Keratinocyte (primary cell): Measurements from ENCODE around the gene TRAP1. TPM values are rescaled to one million over a fixed set of nuclear protein-coding genes. Genes with fewer than 3 reads are reported as not detected.

Source experiments
- DNase-seq: peaks from one replicate; pipeline ENCODE4 v3.0.0-alpha.2; 2011; ENCODE audit warnings: low read depth, missing footprints, low spot score
- FAIRE-seq: peaks from 2 replicates; lab custom pipeline; 2011; peaks lifted over from hg19 to GRCh38; lab: Jason Lieb, UNC
- H2AFZ ChIP-seq: 2 replicates; pipeline ENCODE4 v1.6.0; 2012; ENCODE audit warnings: low read length, control low read depth, inconsistent platforms; ENCODE audit not compliant: control insufficient read depth
- H3K27ac ChIP-seq: 2 replicates; pipeline ENCODE4 v1.5.1; 2011; ENCODE audit warnings: low read length; ENCODE audit not compliant: control insufficient read depth, insufficient read depth
- H3K27me3 ChIP-seq: 3 replicates; pipeline ENCODE4 v1.6.0; 2011; ENCODE audit warnings: low read length; ENCODE audit not compliant: control insufficient read depth, insufficient read depth; ENCODE audit errors: extremely low read depth
- H3K36me3 ChIP-seq, 2 experiments: 2 replicates in 1 of 2; 3 replicates in 1 of 2; pipeline ENCODE4 v1.5.1; 2011; ENCODE audit warnings: low read length in 2 of 2, mild to moderate bottlenecking in 1 of 2; ENCODE audit not compliant: control insufficient read depth in 2 of 2, insufficient read depth in 2 of 2; ENCODE audit errors: extremely low read depth in 1 of 2
- H3K4me1 ChIP-seq: 3 replicates; pipeline ENCODE4 v1.5.1; 2011; ENCODE audit warnings: low read length; ENCODE audit not compliant: control insufficient read depth, insufficient read depth; ENCODE audit errors: extremely low read depth
- H3K4me2 ChIP-seq: 3 replicates; pipeline ENCODE4 v1.6.0; 2011; ENCODE audit warnings: low read depth, low read length; ENCODE audit not compliant: control insufficient read depth, insufficient read depth; ENCODE audit errors: extremely low read depth
- H3K4me3 ChIP-seq, 3 experiments: fragments of 200-600 bp in 1 of 3; sonication (generic) in 1 of 3; 2 replicates in 2 of 3; 3 replicates in 1 of 3; pipeline ENCODE4 v1.5.1; 2011 to 2016; ENCODE audit warnings: low read length in 3 of 3, mild to moderate bottlenecking in 3 of 3, control low read depth in 2 of 3, inconsistent platforms in 1 of 3, low read depth in 1 of 3, mixed read lengths in 1 of 3, mixed run types in 1 of 3, moderate library complexity in 1 of 3; ENCODE audit not compliant: control insufficient read depth in 2 of 3, insufficient read depth in 2 of 3; ENCODE audit errors: extremely low read depth in 1 of 3
- H3K79me2 ChIP-seq: 2 replicates; pipeline ENCODE4 v1.6.0; 2012; ENCODE audit warnings: low read length; ENCODE audit not compliant: control insufficient read depth, insufficient read depth
- H3K9ac ChIP-seq: 3 replicates; pipeline ENCODE4 v1.6.0; 2011; ENCODE audit warnings: low read length; ENCODE audit not compliant: control insufficient read depth, insufficient read depth; ENCODE audit errors: extremely low read depth
- H3K9me1 ChIP-seq: 3 replicates; pipeline ENCODE4 v1.6.0; 2011; ENCODE audit warnings: low read length; ENCODE audit not compliant: control insufficient read depth, insufficient read depth; ENCODE audit errors: extremely low read depth
- H3K9me3 ChIP-seq: 2 replicates; pipeline ENCODE4 v1.5.1; 2012; ENCODE audit warnings: low read depth, low read length; ENCODE audit not compliant: control insufficient read depth
- H4K20me1 ChIP-seq: 3 replicates; pipeline ENCODE4 v1.6.0; 2011; ENCODE audit warnings: low read length; ENCODE audit not compliant: control insufficient read depth, insufficient read depth; ENCODE audit errors: extremely low read depth
- EZH2 ChIP-seq: IDR thresholded peaks from one replicate; pipeline ENCODE4 v1.6.1; 2012; ENCODE audit warnings: inconsistent platforms, mild to moderate bottlenecking, low read length, moderate library complexity
- dilution Hi-C: fragments of 300-500 bp; cut with MboI; formaldehyde crosslinking; loops from one replicate; pipeline ENCODE4 v1.7.0; 2020; ENCODE audit warnings: low sequenced_read_pairs; ENCODE audit not compliant: extremely low pct_ligation_motif_present
- polyA plus RNA-seq, 5 experiments: library from polyadenylated mRNA; depleted of rRNA in 3 of 5; stranded (reverse) in 3 of 5; stranded (forward) in 1 of 5; unstranded in 1 of 5; fragments of >200 nt; gene quantifications; 1 replicate in 1 of 5; 2 replicates in 3 of 5; 3 replicates in 1 of 5; pipeline versions ENCODE4 v1.2.1 to v1.2.3, GENCODE V29; 2011 to 2012; ENCODE audit warnings: missing spikeins in 2 of 5, low read depth in 1 of 5, low replicate concordance in 1 of 5
- TF ChIP-seq, protein P1 (sequence below), 3 experiments: IDR thresholded peaks in 1 of 3; conservative IDR thresholded peaks in 1 of 3; optimal IDR thresholded peaks in 1 of 3; 2 replicates in 2 of 3; 3 replicates in 1 of 3; pipeline versions ENCODE3 to v1.5.1; 2011; ENCODE audit warnings: low read length in 3 of 3, mild to moderate bottlenecking in 3 of 3, moderate library complexity in 2 of 3, control low read depth in 1 of 3, inconsistent platforms in 1 of 3; ENCODE audit not compliant: insufficient read depth in 2 of 3; ENCODE audit errors: extremely low read depth in 1 of 3

Gene TRAP1
- polyA plus RNA-seq, 1 donor (not counting 4 experiments of a cell fraction or from before 2014, with no cell fraction given) = 106 TPM

DNA sequence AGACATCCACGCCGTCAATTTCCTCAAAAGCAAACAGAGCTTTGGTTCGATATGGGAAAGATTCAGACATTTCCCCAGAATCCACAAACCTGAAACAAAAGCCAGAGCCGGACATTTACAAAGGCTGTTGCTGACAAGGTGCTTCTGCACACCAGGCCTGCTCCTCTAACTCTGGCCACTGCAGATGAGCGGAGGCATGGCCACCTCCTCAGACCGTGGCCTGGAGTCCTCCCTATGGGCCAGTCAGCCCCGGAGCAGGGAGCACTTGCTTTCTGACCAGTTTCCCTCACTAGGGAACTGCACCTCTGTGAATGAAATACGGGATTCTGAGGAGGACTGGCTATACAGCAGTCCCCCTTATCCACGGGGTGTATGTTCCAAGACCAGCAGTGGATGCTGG lies 22.3 kb upstream of the TRAP1 start:
- no peak overlapping the region for H3K4me2 ChIP-seq
- H3K9me1 ChIP-seq = no peaks in the 10 kb centered on the region
- no peaks in the 10 kb centered on the region for H4K20me1 ChIP-seq
- DNase-seq (no peak), FAIRE-seq (no peak)
- H3K27me3 ChIP-seq = no peaks in the 10 kb centered on the region
- no peaks in the 10 kb centered on the region for H3K4me1 ChIP-seq
- H3K9me3 ChIP-seq = no peaks in the 10 kb centered on the region
- H3K36me3 ChIP-seq = peaks cover 37 to 45% of the 10 kb centered on the region in 2 experiments
- no peak overlapping the region for H2AFZ ChIP-seq
- dilution Hi-C loops = no loop called here
- TF ChIP-seq EZH2 = no peak
- TF ChIP-seq, protein P1, sequence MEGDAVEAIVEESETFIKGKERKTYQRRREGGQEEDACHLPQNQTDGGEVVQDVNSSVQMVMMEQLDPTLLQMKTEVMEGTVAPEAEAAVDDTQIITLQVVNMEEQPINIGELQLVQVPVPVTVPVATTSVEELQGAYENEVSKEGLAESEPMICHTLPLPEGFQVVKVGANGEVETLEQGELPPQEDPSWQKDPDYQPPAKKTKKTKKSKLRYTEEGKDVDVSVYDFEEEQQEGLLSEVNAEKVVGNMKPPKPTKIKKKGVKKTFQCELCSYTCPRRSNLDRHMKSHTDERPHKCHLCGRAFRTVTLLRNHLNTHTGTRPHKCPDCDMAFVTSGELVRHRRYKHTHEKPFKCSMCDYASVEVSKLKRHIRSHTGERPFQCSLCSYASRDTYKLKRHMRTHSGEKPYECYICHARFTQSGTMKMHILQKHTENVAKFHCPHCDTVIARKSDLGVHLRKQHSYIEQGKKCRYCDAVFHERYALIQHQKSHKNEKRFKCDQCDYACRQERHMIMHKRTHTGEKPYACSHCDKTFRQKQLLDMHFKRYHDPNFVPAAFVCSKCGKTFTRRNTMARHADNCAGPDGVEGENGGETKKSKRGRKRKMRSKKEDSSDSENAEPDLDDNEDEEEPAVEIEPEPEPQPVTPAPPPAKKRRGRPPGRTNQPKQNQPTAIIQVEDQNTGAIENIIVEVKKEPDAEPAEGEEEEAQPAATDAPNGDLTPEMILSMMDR (optimal IDR thresholded peaks at IDR 0.05 in 1 of 3, IDR thresholded peaks at IDR 0.05 in 1 of 3, conservative IDR thresholded peaks at IDR 0.05 in 1 of 3; ENCODE audit: extremely low read depth in 1 of 3, insufficient read depth in 2 of 3, low read length in 3 of 3) = no peak
- H3K79me2 ChIP-seq = no peaks in the 10 kb centered on the region
- H3K9ac ChIP-seq = no peak overlapping the region
- no peak overlapping the region for H3K27ac ChIP-seq
- no peak overlapping the region for H3K4me3 ChIP-seq

DNA sequence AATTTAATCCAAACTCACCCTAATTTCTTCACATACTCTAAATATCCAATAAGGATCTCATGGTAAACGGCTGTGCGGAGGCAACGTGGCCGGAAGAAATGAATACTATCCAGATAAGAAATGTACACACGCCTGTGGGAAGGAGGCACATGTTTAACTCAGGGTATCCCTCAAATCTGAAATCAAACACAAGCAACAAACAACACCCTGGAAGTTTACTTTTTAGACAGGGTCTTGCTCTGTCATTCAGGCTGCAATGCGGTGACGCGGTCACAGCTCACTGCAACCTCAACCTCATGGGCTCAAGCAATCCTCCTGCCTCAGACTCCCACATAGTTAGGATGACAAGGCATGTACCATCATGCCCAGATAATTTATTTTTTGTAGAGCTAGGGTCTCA lies 21.2 kb upstream of the TRAP1 start:
- no peaks in the 10 kb centered on the region for H3K4me1 ChIP-seq
- H3K9me3 ChIP-seq = no peaks in the 10 kb centered on the region
- no peak overlapping the region for H3K4me2 ChIP-seq
- no peak overlapping the region for H3K27ac ChIP-seq
- no peak for DNase-seq
- FAIRE-seq = peak; percentile 32
- no peaks in the 10 kb centered on the region for H4K20me1 ChIP-seq
- dilution Hi-C loops = no loop called here
- no peak overlapping the region for H2AFZ ChIP-seq
- H3K9ac ChIP-seq = no peak overlapping the region
- peaks cover 34 to 47% of the 10 kb centered on the region in 2 experiments for H3K36me3 ChIP-seq
- no peak overlapping the region for H3K4me3 ChIP-seq
- TF ChIP-seq EZH2 = no peak
- TF ChIP-seq, protein P1 (optimal IDR thresholded peaks at IDR 0.05 in 1 of 3, IDR thresholded peaks at IDR 0.05 in 1 of 3, conservative IDR thresholded peaks at IDR 0.05 in 1 of 3; ENCODE audit: extremely low read depth in 1 of 3, insufficient read depth in 2 of 3, low read length in 3 of 3) = no peak
- H3K9me1 ChIP-seq = no peaks in the 10 kb centered on the region
- no peaks in the 10 kb centered on the region for H3K79me2 ChIP-seq
- H3K27me3 ChIP-seq = no peaks in the 10 kb centered on the region
